Measurements from ENCODE around the gene BGN.

GRCh38 chrX:153501530-153501929 lies 6.8 kb downstream of the BGN start:
- TF ChIP-seq, protein P1, sequence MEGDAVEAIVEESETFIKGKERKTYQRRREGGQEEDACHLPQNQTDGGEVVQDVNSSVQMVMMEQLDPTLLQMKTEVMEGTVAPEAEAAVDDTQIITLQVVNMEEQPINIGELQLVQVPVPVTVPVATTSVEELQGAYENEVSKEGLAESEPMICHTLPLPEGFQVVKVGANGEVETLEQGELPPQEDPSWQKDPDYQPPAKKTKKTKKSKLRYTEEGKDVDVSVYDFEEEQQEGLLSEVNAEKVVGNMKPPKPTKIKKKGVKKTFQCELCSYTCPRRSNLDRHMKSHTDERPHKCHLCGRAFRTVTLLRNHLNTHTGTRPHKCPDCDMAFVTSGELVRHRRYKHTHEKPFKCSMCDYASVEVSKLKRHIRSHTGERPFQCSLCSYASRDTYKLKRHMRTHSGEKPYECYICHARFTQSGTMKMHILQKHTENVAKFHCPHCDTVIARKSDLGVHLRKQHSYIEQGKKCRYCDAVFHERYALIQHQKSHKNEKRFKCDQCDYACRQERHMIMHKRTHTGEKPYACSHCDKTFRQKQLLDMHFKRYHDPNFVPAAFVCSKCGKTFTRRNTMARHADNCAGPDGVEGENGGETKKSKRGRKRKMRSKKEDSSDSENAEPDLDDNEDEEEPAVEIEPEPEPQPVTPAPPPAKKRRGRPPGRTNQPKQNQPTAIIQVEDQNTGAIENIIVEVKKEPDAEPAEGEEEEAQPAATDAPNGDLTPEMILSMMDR (conservative IDR thresholded peaks at IDR 0.05), result no peak
- no peak for TF ChIP-seq ZFX (IDR thresholded peaks at IDR 0.05)
